Endothelial cell of umbilical vein (primary cell): Measurements from ENCODE around the gene DUSP5. TPM values are rescaled to one million over a fixed set of nuclear protein-coding genes. Genes with fewer than 3 reads are reported as not detected.

Experiments
- BruUV-seq: library from RNA; stranded (reverse); fragments of 400-500 nt; replicated peaks from 2 replicates; lab custom pipeline; 2021; lab: Mats Ljungman, UMichigan
- CTCF ChIA-PET: fragments of 300-600, 350-600 bp; sonication (Branson Sonifier 250); formaldehyde crosslinking; loops from one replicate; lab custom pipeline; 2021; ENCODE audit warnings: antibody characterized with exemption, inconsistent platforms; lab: Charles Lee
- POLR2A ChIA-PET: fragments of 300-600, 350-600 bp; sonication (Branson Sonifier 250); formaldehyde crosslinking; loops from one replicate; lab custom pipeline; 2021; ENCODE audit warnings: antibody characterized with exemption, inconsistent platforms; lab: Charles Lee
- DNase-seq: peaks from one replicate; pipeline ENCODE4 v3.0.0-alpha.2; 2011; ENCODE audit warnings: low read depth, low spot score
- FAIRE-seq: peaks from 2 replicates; lab custom pipeline; 2011; peaks lifted over from hg19 to GRCh38; lab: Jason Lieb, UNC
- H2AFZ ChIP-seq: 2 replicates; pipeline ENCODE4 v1.6.0; 2012; ENCODE audit warnings: low read depth, low read length, control low read depth, inconsistent platforms
- H3K27ac ChIP-seq: 2 replicates; pipeline ENCODE4 v1.5.1; 2011; ENCODE audit warnings: low read depth, mild to moderate bottlenecking, control low read depth, low read length, moderate library complexity; ENCODE audit not compliant: insufficient read depth
- H3K27me3 ChIP-seq, 2 experiments: 2 replicates each; pipeline versions ENCODE4 v1.6.0 to v1.6.1; 2011; ENCODE audit warnings: low read length in 2 of 2, mixed read lengths in 1 of 2; ENCODE audit not compliant: control insufficient read depth in 2 of 2, insufficient read depth in 2 of 2
- H3K36me3 ChIP-seq, 2 experiments: 2 replicates in 1 of 2; 3 replicates in 1 of 2; pipeline ENCODE4 v1.5.1; 2011; ENCODE audit warnings: low read length in 2 of 2, mild to moderate bottlenecking in 1 of 2, moderate library complexity in 1 of 2; ENCODE audit not compliant: control insufficient read depth in 2 of 2, insufficient read depth in 2 of 2; ENCODE audit errors: extremely low read depth in 1 of 2
- H3K4me1 ChIP-seq: 3 replicates; pipeline ENCODE4 v1.5.1; 2011; ENCODE audit warnings: mild to moderate bottlenecking, low read length; ENCODE audit not compliant: control insufficient read depth, insufficient read depth; ENCODE audit errors: extremely low read depth
- H3K4me2 ChIP-seq: 2 replicates; pipeline ENCODE4 v1.6.1; 2011; ENCODE audit warnings: low read length, control low read depth, mixed read lengths; ENCODE audit not compliant: insufficient read depth
- H3K4me3 ChIP-seq, 3 experiments: fragments of 200-600 bp in 1 of 3; sonication (generic), shearing (Covaris generic) in 1 of 3; replicated peaks in 1 of 3; 2 replicates each; pipeline ENCODE4 v1.5.1; 2011 to 2016; ENCODE audit warnings: control low read depth in 3 of 3, low read length in 3 of 3, mild to moderate bottlenecking in 2 of 3, inconsistent platforms in 1 of 3, low read depth in 1 of 3, moderate library complexity in 1 of 3; ENCODE audit not compliant: insufficient read depth in 1 of 3
- H3K79me2 ChIP-seq: 2 replicates; pipeline ENCODE4 v1.6.0; 2012; ENCODE audit warnings: low read length, inconsistent platforms; ENCODE audit not compliant: control insufficient read depth, insufficient read depth
- H3K9ac ChIP-seq: replicated peaks from 2 replicates; pipeline ENCODE3; 2011; ENCODE audit warnings: low read length, control low read depth; ENCODE audit not compliant: insufficient read depth; ENCODE audit errors: extremely low read depth
- H3K9me1 ChIP-seq: replicated peaks from 3 replicates; pipeline ENCODE4 v1.6.0; 2011; ENCODE audit warnings: mild to moderate bottlenecking, low read length; ENCODE audit not compliant: control insufficient read depth, insufficient read depth; ENCODE audit errors: extremely low read depth
- H3K9me3 ChIP-seq: replicated peaks from 2 replicates; pipeline ENCODE4 v1.5.1; 2012; ENCODE audit warnings: low read length, inconsistent platforms; ENCODE audit not compliant: control insufficient read depth, insufficient read depth
- H4K20me1 ChIP-seq: replicated peaks from 2 replicates; pipeline ENCODE3; 2011; ENCODE audit warnings: mild to moderate bottlenecking, low read length; ENCODE audit not compliant: control insufficient read depth, insufficient read depth; ENCODE audit errors: extremely low read depth
- EZH2 ChIP-seq: IDR thresholded peaks from 2 replicates; pipeline ENCODE4 v1.6.1; 2012; ENCODE audit warnings: borderline replicate concordance, low read depth, mild to moderate bottlenecking, moderate library complexity, low read length, inconsistent platforms; ENCODE audit not compliant: severe bottlenecking
- FOS ChIP-seq: IDR thresholded peaks from 2 replicates; pipeline ENCODE4 v1.6.1; 2011; ENCODE audit warnings: mild to moderate bottlenecking, low read length, moderate library complexity, borderline replicate concordance; ENCODE audit not compliant: insufficient read depth
- GATA2 ChIP-seq: IDR thresholded peaks from 2 replicates; pipeline ENCODE4 v1.7.0; 2011; ENCODE audit warnings: low read depth, mild to moderate bottlenecking, moderate library complexity, mixed read lengths, low read length; ENCODE audit not compliant: insufficient read length, insufficient read depth
- JUN ChIP-seq: IDR thresholded peaks from 2 replicates; pipeline ENCODE4 v1.6.1; 2011; ENCODE audit warnings: borderline replicate concordance, low read depth; ENCODE audit not compliant: insufficient read length, insufficient read depth
- MYC ChIP-seq: IDR thresholded peaks from one replicate; pipeline ENCODE4 v1.6.1; 2011; ENCODE audit warnings: mild to moderate bottlenecking, low read depth, low read length
- POLR2A ChIP-seq: IDR thresholded peaks from 2 replicates; pipeline ENCODE4 v1.6.1; 2012; ENCODE audit warnings: low read depth, mild to moderate bottlenecking, control low read depth, low read length
- POLR2AphosphoS5 ChIP-seq: IDR thresholded peaks from 2 replicates; pipeline ENCODE4 v1.6.1; 2012; ENCODE audit warnings: low read depth, mild to moderate bottlenecking, control low read depth, low read length, moderate library complexity; ENCODE audit not compliant: insufficient read depth
- dilution Hi-C: fragments of 300-500 bp; cut with MboI; formaldehyde crosslinking; loops from one replicate; pipeline ENCODE4 v1.15.0; 2019; ENCODE audit warnings: low sequenced_read_pairs; ENCODE audit not compliant: extremely low pct_ligation_motif_present
- intact Hi-C: fragments of 100-400 bp; cut with micrococcal nuclease; formaldehyde crosslinking; loops from one replicate; pipeline ENCODE4 v1.10.0; 2022
- polyA plus RNA-seq, 4 experiments: library from polyadenylated mRNA; depleted of rRNA in 3 of 4; stranded (reverse) in 3 of 4; unstranded in 1 of 4; fragments of >200 nt; gene quantifications; 2 replicates each; pipeline versions ENCODE4 v1.2.1 to v1.2.3, GENCODE V29; 2011 to 2012; ENCODE audit warnings: missing spikeins in 1 of 4
- total RNA-seq: library from RNA; stranded (reverse); gene quantifications from 2 replicates; pipeline ENCODE4 v1.2.3, GENCODE V29; 2021
- TF ChIP-seq, protein P1 (sequence below), 2 donors: IDR thresholded peaks; 1 replicate in 1 of 2; 2 replicates in 1 of 2; pipeline ENCODE4 v1.5.1; 2011; ENCODE audit warnings: low read length in 2 of 2, mild to moderate bottlenecking in 2 of 2, moderate library complexity in 2 of 2, control low read depth in 1 of 2, inconsistent platforms in 1 of 2, low read depth in 1 of 2; ENCODE audit not compliant: insufficient read depth in 1 of 2; ENCODE audit errors: extremely low read depth in 1 of 2
- TF ChIP-seq, protein P2 (sequence below): IDR thresholded peaks from 2 replicates; pipeline ENCODE4 v1.6.1; 2011; ENCODE audit not compliant: insufficient read depth, insufficient read length

The DUSP5 gene
- total and polyA plus RNA-seq, 2 donors (not counting 3 experiments of a cell fraction or from before 2014, with no cell fraction given) = 12.2 to 25.2 TPM

DNA sequence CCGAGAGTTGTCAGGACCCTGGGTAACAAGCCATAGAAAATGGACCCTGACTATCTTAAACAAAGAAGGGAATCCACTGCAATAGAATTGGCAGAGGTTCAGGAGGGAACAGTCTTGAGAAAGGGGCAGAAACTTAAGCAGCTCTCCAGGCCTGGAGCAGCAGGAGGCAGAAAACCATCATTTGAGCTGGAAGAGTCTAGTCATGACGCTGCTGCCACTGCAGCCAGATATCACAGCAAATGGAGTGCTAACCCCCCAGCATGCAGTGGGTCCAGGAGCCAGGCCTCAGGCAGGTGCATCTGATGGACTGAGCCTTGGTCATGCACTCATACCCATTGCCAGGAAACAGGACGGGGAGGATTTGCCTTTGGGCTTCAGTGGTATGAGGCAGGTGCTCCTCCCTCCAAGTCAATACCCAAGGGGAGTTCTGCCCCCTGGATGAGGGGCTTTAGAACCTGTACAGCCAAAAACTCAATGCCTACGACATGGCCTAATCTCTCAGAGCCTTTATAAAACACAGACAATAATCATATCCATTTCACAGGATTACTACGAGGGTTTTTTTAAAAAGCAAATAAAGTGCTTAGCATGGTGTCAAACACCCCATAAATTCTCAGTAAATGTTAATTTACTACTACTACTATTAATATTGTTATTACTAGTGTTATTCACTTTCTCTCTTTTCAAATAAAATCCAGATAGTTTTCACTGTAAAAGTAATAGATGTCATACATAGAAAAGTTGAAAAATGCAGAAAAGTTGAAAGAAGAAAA, 30.7 kb downstream of the DUSP5 start:
- no peak overlapping the region for H3K4me3 ChIP-seq
- BruUV-seq = TSS peak; percentile 39
- no peaks in the 10 kb centered on the region for H3K9me1 ChIP-seq
- H3K4me1 ChIP-seq = peaks cover 55% of the 10 kb centered on the region
- no peak for TF ChIP-seq GATA2
- no peak for TF ChIP-seq FOS
- TF ChIP-seq POLR2A = no peak
- TF ChIP-seq, protein P1, sequence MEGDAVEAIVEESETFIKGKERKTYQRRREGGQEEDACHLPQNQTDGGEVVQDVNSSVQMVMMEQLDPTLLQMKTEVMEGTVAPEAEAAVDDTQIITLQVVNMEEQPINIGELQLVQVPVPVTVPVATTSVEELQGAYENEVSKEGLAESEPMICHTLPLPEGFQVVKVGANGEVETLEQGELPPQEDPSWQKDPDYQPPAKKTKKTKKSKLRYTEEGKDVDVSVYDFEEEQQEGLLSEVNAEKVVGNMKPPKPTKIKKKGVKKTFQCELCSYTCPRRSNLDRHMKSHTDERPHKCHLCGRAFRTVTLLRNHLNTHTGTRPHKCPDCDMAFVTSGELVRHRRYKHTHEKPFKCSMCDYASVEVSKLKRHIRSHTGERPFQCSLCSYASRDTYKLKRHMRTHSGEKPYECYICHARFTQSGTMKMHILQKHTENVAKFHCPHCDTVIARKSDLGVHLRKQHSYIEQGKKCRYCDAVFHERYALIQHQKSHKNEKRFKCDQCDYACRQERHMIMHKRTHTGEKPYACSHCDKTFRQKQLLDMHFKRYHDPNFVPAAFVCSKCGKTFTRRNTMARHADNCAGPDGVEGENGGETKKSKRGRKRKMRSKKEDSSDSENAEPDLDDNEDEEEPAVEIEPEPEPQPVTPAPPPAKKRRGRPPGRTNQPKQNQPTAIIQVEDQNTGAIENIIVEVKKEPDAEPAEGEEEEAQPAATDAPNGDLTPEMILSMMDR (IDR thresholded peaks at IDR 0.05; ENCODE audit: extremely low read depth in 1 of 2, insufficient read depth in 1 of 2, low read depth in 1 of 2, low read length in 2 of 2) = no peak
- TF ChIP-seq POLR2AphosphoS5 = no peak
- TF ChIP-seq, protein P2, sequence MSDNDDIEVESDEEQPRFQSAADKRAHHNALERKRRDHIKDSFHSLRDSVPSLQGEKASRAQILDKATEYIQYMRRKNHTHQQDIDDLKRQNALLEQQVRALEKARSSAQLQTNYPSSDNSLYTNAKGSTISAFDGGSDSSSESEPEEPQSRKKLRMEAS = no peak
- no peak for TF ChIP-seq MYC
- no peak for TF ChIP-seq JUN
- no peak for TF ChIP-seq EZH2
- H3K36me3 ChIP-seq = no peaks in the 10 kb centered on the region
- dilution Hi-C loops = no loop called here
- no peak for DNase-seq
- H3K9ac ChIP-seq = peak overlapping the region; percentile 45
- H3K79me2 ChIP-seq = no peaks in the 10 kb centered on the region
- intact Hi-C loops = loop anchor here (1.0 kb wide), 1 partner anchor 27 kb away; no protein-coding TSS in a partner anchor
- H3K4me2 ChIP-seq = peak overlapping the region; percentile 39
- ChIA-PET CTCF (interaction anchor here (0.8 to 1.8 kb wide), 6 partner anchors 16 to 218 kb away, joined by 3 to 9 read pairs (median 5); no protein-coding TSS in a partner anchor), POLR2A (interaction anchor here (1.6 kb wide), 1 partner anchor 17 kb away, joined by 3 read pairs; no protein-coding TSS in a partner anchor)
- H3K9me3 ChIP-seq = no peaks in the 10 kb centered on the region
- no peak for FAIRE-seq
- peak overlapping the region; percentile 14 for H2AFZ ChIP-seq
- no peaks in the 10 kb centered on the region for H3K27me3 ChIP-seq
- peak overlapping the region; percentile 90 for H3K27ac ChIP-seq
- H4K20me1 ChIP-seq = no peaks in the 10 kb centered on the region
